HG03135 (cell line): ENCODE measurements around the gene RPUSD3.

Experiments used
- ATAC-seq: cut with Tn5 transposase; IDR thresholded peaks from one replicate; pipeline ENCODE4 v1.9.1; 2021; ENCODE audit warnings: mild to moderate bottlenecking, moderate library complexity; ENCODE audit not compliant: unreplicated experiment

RPUSD3 gene

GRCh38 chr3:9837701-9838582 is 5.9 kb downstream of the RPUSD3 start:
- no peak for ATAC-seq

DNA sequence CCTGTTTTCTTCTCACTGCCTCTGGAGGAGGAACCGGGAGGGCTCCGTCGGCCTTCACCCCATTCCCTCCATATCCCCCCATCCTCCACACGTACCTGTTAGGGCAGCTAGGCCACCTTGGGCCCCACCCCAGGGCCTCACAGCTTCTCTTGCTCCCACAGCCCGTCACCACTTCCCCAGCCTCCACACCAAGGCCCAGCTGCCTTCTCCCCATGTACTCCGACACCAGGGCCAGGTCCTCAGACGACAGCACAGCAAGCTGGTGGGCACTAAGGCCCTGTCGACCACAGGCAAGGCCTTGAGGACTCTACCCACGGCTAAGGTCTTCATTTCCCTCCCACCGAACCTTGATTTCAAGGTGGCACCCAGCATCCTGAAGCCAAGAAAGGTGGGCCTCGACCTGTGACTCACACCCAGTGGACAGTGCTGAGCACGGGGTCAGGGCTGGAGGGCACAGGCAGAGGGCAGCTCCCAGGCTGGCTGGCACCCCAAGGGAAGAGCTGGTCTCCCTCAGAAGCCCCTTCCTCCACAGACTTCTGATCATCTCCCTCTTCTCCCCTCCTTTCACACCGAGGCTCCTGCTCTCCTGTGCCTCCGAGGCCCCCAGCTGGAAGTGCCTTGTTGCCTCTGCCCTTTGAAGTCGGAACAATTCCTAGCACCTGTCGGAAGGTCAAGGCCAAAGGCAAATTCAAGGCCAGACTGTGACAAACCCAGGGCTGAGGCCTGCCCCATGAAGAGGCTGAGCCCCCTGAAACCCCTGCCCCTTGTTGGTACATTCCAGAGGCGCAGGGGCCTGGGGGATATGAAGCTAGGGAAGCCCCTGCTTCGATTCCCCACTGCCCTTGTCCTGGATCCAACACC is 9.1 kb downstream of the RPUSD3 start:
- no peak for ATAC-seq

DNA sequence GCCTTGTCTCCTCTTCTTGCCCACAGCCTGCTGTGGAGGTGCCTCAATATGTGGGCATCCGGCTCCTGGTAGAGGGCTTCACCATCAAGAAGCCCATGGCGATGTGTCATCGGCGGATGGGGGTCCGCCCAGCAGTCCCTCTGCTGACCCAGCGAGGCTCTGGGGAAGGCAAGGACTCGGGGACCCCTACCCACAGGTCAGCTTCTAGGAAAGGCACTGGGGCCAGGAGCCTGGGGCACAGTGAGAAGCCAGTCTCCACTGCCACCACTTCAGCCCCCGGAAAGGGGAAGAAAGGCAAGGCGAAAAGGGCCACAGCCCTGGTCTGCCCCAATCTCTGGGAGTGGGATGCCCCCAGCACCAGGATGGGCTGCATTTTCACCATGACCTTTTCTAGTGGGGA is 10.7 kb downstream of the RPUSD3 start:
- ATAC-seq, result no peak

DNA sequence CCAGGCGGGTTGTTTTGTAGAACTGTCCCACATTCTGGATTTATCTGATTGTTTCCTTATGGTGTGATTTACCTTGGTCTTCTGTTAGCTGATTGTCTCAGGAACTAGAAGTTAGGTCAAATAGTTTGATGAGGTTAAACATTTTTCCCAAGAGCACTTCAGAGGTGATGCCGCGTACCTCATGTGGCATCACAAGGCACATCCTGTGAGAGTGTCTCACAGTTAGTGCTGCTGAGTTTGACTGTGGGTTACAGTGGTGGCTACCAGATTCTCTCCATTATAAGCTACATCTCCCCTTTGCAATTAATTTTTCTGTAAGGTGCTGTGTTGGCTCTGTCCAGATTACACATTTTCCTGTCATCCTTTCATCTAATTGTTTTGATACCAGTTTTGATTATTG is 12.6 kb downstream of the RPUSD3 start:
- no peak for ATAC-seq

GRCh38 chr3:9828801-9829755 is 14.7 kb downstream of the RPUSD3 start:
- ATAC-seq, result no peak

DNA sequence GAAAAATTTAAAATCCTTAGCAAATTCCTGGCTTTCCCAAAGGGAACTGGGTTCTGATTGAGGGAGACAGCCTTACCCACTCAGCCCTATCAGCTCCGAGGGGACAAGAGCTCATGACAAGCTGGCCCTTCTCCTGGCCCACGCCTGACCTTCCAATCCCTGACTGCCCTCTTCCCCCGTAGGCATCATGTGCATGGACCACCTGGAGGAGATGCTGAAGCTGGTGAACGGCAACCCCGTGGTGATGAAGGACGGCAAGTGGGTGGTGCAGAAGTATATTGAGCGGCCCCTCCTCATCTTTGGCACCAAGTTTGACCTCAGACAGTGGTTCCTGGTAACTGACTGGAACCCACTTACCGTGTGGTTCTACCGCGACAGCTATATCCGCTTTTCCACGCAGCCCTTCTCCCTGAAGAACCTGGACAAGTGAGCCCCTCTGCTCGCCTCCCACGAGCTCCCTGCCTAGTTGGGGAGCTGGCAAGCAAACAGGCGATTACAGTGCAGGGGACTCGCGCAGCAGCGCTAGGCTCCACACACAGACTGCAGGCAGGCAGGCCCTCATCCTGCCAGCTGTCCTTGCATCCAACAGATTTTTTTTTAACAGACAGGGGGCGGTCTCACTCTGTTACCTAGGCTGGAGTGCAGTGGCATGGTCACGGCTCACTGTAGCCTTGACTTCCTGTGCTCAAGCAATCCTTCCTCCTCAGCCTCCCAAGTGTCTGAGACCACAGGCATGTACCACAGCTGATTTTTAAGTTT is 16.8 kb downstream of the RPUSD3 start:
- ATAC-seq, result no peak

GRCh38 chr3:9825451-9826040 is 18.3 kb downstream of the RPUSD3 start:
- ATAC-seq, result no peak

GRCh38 chr3:9820946-9821345 is 22.9 kb downstream of the RPUSD3 start:
- no peak for ATAC-seq

GRCh38 chr3:9820543-9820942 is 23.3 kb downstream of the RPUSD3 start:
- no peak for ATAC-seq

DNA sequence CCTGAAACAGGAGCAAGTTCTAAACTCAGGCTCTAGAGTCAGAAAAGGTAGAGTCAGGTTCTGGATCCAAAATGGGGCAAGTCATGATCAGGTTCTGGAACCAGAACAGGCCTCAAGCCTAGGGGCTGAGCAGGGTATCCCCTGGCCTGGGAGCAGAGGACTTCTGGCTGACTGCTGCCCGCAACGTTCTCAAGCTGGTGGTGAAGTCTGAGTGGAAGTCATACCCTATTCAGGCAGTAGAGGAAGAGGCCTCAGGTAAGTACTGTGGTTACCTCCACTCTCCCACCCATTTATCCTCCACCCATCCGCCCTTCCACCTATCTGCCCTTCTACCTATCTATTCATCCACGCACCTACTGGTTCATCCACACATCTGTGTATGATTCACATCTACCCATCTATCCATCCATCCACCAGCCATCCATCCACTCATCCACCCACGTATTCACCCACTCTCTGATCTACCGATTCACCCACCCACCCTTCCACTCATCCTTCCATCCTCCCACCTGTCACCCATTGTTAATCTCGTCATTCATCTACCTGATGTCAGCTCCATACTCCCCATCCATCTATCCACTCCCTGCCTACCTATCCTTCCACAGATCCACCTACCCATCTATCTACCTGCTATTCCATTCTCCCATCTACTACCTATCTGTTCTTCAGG is 25.0 kb downstream of the RPUSD3 start:
- ATAC-seq, result no peak

DNA sequence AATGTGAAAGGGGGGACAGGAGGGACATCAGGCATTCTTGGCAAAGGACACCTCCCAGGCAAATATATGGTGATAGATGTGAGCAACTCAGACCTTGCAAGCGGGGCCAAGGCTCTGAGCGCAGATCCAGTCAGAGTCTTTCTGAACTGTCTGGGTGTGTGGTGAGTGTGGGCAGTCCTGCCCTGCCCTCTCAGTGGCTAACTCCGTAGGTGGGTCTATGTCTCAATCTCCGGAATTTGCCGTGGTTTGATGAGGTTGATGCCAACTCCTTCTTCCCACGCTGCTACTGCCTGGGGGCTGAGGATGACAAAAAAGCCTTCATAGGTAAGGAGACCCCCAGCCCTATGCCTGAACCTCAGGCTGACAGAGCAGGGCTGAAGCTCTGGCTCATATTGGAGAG is 26.4 kb downstream of the RPUSD3 start:
- no peak for ATAC-seq

DNA sequence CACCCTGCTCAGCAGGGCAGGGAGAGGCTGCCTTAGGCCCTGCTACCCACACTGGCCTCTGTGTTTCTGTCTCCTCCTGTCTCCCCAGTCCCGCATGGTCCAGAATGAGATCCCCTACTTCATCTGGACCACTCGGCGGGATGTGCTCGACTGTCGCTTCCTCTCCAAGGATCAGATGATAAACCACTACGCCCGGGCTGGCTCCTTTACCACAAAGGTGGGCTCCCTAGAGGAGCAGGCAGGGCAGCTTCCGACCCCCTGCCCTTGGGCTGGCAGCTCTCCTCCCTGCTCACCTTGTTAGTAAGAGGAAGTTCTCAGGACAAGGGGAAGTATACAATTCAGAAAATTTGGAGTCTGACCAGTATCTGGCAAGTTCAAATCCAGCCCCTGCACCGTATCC is 27.8 kb downstream of the RPUSD3 start:
- no peak for ATAC-seq

DNA sequence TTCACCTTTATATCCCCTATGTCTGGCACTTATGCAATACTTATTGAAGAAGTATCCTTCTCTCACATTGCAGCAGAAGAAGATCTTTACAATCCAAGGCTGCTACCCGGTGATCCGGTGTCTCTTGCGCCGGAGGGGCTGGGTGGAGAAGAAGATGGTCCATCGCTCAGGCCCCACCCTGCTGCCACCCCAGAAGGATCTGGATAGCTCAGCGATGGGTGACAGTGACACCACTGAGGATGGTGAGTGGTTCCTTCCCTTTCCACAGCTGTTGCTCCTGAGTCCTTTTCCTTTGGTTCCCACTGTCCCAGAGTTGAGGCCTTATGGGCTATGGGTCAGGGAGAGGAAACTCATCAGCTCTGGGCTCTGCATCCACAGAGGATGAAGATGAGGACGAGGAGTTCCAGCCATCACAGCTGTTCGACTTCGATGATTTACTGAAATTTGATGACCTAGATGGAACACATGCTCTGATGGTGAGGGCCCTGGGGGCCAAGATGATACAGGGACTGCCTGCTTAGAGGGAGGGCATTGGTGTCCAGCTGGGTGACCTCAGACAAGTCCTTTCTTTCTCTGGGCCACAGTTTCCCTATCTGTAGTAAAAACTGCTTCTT is 30.8 kb downstream of the RPUSD3 start:
- no peak for ATAC-seq

DNA sequence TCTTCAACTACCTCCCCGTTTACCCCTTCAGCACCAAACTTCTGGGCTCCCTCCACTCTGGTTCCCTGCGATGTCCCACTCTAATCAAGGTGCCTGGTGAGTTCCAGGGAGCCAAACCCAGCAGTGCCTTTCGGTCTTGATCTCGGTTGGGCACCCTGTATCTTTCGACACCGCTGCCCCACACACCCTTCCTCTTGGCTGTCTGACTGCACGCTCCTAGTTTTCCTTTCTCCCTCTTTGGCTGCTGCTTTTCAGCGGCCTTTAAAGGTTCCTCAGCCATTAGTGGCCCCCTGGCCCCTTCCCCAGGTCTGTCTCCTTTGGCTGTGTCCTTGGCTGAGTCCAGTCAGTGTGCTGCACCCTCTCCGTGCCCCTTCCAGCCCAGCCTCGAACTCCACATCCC is 33.0 kb downstream of the RPUSD3 start:
- no peak for ATAC-seq

GRCh38 chr3:9810433-9810770 is 33.4 kb downstream of the RPUSD3 start:
- no peak for ATAC-seq

- peak; percentile 47 for ATAC-seq
These were observed 34.0 kb downstream of the RPUSD3 start, which contains the start of gene TTLL3 for GRCh38 chr3:9809615-9810432. TTLL3 (plus strand) TSS chr3:9810262; CDS start chr3:9810662, 400 bp downstream.

- no peak for ATAC-seq
These were observed 34.6 kb downstream of the RPUSD3 start for GRCh38 chr3:9809239-9809614.
